Jurkat, Clone E6-1 (cell line): ENCODE results near the gene MRPL45.
A peak's percentile ranks its signal among the peaks of the same experiment; 100 is the strongest.

ENCODE experiments used
- DNase-seq: peaks from one replicate; pipeline ENCODE4 v3.0.0-alpha.2; 2011; ENCODE audit warnings: low read depth, low spot score
- H3K4me3 ChIP-seq: 2 replicates; pipeline ENCODE4 v1.5.1; 2011; ENCODE audit warnings: mild to moderate bottlenecking, low read length, control low read depth, moderate library complexity

Gene MRPL45

DNA sequence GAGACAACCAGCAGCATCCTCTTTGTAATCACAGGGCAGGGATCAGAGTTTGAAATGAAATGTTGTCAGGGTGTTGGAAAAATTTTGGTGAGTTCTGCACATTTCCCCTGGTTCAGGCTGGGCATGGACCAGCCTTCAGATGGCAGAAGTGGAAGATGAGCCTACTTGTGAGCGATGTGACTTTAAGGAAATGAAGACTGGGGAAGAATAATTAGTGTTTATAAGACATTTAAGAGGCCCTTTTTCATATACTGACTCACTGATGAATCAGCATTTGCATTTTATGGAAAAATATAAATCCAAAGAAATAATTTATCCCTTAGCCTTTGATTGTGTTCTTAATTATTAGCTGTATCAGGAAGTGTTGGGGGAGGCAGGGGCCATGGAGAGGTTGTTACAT, 25.9 kb downstream of the MRPL45 start:
- H3K4me3 ChIP-seq, result no peak overlapping the region
- DNase-seq, result no peak

DNA sequence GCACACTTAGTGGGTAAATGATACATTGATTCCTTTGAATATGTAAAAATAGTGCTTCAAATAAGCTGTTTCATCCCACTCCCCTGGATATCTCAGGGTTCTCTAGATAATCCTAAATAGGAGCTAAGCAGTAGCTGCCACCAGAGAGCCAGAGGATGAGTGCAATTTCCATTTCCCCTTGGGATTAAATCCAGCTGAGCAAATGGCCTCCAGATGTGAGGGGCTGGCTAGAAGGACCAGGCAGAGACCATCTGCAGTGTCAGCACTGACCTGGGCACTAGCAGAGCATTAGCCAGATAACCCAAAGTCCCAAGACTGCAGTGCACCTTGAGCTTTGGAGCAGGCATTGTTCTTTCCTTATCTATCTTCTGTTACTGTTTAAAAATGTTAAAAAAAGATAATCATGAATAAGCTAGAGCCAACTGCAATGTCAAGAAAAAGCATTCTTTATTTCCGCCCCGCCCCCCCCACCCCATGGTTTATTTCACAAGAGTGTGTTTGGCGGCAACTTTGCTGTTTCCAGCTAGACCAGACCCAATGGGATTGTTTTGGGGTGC, 27.3 kb downstream of the MRPL45 start:
- no peak overlapping the region for H3K4me3 ChIP-seq
- DNase-seq, result no peak

DNA sequence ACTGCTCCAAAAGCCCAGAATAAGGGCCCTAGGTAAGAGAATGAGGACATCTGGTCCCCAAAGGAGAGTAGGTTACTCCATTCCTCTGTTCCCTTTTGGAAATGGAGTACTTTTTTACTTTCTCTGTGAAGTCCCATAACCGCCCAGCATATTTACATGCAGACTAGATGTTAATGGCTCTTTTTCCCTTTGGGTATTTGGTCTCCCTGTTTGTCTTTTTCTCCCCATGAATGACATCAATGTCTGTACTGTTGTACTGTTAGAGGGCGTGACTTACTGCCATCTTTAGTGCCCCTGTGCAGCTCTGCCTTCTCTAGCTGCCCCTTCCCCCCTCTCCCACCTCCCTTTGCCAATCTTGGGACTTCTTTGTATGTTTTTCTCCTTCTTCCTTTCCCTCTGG, 27.8 kb downstream of the MRPL45 start:
- H3K4me3 ChIP-seq, result no peak overlapping the region

DNA sequence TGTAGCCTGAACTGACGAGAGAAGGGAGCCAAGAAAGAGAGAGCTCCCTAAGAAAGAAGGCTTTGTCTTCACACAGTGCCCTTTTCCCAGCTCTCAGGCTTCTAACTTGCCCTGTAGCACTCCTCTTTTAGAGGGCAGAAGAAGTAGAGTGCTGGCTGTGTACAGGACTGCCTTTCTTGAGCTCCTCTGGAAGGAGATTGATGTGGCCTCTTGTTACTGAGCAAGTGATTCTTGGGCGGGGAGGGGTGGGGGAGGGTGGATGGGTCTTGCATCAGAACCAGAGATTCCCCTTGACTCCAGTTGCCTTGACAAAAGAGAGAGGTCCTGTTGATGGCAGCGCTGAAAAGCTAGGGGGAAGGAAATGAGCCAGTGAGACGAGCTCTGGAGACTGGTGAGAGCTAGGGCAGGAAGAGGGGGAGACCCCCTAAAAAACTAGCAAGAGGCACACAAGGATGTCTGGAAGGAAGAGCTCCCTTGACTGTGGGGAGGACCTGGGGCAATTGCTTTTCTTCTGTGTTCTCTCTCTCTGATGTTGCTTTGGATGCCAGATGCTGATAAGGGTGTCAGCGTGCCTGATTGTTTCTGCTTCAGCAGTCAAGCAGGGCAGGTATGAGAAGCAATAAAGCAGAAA, 28.4 kb downstream of the MRPL45 start:
- no peak overlapping the region for H3K4me3 ChIP-seq
- peak; percentile 83 for DNase-seq

More for the DNA sequence above, 27.8 kb downstream of the MRPL45 start:
- DNase-seq, result no peak

DNA sequence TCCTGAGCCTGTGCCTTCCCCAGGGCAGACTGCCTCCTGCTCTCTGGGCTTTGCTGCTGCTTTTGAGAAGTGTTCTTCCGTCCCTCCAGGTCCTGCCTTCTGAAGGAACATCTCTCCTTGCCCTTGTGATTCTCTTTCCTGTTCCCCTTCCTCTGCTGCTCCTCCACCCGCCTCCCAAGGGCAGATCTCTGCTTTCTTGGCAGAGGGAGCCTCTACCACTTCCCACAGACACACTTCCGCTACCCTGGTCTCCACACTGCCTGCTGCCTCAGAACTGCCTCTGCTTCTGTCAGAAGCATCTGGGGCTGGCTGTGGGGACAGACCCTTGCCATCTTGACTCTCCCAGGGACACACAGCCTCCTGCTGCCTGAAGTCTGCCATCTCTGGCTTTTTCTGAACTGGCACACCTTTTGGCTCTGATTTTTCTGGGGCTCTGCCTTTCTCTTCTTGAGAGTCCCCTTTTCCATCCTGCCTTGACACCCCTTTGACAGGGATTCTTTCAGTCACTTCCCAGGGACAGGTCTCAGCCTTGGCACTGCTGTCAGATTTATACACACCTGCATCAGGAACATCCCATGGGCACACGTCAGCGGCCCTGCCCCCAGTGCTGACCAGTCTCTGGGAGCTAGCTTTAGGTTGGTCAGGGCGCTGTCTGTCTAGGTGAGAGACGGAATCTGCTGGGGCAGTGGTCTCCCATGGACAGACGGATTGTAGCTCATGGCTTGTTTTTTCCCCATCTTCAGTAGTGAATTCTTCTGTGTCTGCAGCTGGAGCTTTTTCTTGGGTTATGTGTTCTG, 30.2 kb downstream of the MRPL45 start:
- DNase-seq, result peak; percentile 68
- H3K4me3 ChIP-seq, result no peak overlapping the region; the same call in 1 of the 2 replicates

DNA sequence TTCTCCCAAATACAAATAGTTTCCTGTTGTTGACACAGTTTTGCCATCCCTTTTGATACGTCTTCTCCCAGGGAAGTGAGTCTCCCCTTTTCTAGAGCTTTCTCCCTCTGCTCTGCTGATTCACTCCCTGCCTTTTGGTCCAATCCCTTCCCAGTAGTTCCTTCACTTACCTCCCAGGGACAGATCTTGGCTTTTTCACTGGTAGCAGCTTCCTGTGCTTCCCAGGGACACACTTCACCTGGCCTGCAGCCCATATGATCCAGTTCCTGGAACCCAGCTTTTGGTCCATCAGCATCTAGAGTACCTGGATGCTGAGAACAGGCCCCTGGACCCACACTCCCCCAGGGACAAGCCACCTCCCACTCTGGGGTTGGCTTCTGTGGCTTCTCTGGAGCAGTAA, 31.0 kb downstream of the MRPL45 start:
- no peak overlapping the region for H3K4me3 ChIP-seq
- no peak for DNase-seq

DNA sequence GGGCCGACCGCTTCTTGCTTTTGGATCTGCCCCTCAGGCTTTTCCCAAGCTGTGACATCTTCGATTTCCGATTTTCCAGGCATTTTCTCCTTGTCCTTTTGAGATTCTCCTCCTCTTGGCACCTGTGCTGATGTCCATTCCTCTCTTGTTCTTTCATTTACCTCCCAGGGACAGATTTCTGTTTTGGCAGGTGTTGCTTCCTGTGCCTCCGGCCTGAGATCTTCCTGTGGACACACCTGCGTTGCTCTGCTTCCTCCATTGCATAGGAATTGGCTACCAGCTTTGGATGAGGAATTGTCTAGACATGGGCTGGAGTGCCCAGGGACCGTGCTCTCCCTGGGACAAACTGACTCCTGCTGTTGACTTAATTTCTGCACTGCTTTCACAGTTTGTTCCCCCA, 31.7 kb downstream of the MRPL45 start:
- DNase-seq, result no peak
- H3K4me3 ChIP-seq, result no peak overlapping the region

DNA sequence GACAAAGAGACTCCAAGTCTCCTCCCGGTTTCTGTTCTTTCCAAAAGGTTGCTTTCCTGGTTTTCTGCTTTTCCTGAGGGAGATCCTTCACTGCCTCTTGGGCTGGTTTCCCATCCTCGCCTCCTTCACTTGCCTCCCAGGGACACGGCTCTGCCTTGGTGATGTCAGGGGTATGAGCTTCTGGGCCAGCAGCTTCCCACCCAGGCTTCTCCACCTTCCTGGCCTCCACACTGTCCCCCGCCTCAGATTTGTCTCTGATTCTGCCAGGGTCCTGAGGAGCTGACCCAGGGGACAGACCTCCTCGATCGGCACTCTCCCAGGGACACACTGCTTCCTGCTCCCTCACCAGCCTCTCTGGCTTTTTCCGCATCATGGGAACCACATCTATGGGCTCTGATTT, 32.3 kb downstream of the MRPL45 start:
- no peak for DNase-seq
- no peak overlapping the region for H3K4me3 ChIP-seq

DNA sequence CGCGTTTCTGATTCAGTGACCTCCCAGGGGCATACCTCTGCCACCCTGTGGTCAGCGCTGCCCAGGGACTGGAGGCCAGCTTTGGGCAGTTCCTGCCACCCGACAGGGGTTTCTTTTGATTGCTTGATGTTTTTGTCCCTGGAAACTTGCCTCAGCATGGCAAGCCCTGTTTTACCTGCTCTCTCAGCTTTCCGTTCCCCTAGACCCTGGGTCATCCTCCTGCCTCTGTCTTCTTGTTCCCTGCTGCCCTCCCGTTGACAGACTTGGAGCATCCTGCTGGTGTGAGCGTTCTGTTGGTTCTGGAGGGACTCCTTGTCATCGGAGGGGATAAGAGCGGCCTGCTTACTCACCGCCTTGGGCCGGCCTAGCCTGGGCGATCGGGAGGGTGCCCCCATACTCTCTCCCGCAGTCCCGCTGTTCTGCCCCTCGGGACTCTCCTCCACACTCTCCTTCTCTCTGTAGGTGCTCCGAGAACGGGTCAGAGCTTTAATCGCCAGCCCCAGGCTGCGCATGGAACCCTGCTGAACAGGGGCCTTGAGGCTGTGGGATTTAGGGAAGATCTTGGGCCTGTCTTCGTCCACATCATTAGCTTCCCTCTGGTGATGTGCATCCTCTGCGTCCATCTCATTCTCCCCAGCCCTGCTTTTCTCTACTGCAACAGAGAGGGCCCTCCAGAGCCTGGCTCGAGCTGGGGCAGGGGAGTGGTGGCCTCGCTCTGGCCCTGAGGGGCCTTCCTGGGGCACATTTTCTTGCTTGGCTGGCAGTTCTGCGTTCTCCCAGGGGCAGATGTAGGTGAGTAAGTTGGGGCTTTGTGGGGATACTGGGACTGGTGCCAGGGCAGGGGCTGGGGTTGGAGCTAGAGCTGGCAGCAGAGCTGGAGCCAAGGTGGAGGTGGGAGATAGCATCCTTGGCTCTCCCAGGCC, 33.1 kb downstream of the MRPL45 start:
- DNase-seq, result no peak
- no peak overlapping the region for H3K4me3 ChIP-seq

DNA sequence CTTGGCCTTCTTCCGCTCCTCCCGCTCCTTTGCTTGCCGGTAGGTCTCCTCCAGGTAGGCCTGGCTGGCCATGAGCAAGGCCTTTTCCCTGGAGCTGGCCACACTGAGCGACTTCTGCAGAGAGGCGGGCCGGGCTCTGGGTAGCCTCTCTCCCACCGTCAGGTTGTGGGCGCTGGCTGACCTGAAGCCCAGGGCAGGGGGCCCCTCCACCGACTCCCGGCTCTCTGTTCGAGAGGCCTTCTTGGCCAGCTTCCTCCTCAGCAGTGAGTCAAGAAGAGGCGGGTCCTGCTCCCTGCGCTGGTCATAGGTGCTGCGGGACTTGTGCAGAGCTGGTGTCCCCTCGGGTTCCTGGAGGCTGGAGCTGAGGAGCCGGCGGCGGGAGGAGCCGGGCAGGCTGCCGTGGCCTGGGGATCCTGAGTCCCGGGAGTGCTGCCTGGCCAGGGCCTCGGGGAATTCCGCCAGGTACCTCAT, 34.0 kb downstream of the MRPL45 start:
- H3K4me3 ChIP-seq, result no peak overlapping the region
- no peak for DNase-seq

DNA sequence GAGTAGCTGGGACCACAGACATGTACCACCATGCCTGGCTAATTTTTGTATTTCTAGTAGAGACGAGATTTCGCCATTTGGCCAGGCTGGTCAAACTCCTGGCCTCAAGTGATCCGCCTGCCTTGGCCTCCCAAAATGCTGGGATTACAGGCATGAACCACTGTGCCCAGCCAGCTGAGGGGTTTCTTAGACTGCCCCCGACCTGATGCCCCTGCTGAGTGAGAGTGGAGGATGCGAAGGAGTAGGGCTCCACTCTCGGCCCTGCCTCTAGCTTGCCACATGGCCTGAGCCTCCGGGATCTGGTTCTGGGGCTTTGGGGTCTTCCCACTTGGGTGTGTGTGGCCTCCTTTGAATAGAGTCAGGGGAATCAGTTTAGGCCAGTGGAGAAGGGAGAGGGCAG, 35.8 kb downstream of the MRPL45 start:
- DNase-seq, result no peak
- H3K4me3 ChIP-seq, result no peak overlapping the region

DNA sequence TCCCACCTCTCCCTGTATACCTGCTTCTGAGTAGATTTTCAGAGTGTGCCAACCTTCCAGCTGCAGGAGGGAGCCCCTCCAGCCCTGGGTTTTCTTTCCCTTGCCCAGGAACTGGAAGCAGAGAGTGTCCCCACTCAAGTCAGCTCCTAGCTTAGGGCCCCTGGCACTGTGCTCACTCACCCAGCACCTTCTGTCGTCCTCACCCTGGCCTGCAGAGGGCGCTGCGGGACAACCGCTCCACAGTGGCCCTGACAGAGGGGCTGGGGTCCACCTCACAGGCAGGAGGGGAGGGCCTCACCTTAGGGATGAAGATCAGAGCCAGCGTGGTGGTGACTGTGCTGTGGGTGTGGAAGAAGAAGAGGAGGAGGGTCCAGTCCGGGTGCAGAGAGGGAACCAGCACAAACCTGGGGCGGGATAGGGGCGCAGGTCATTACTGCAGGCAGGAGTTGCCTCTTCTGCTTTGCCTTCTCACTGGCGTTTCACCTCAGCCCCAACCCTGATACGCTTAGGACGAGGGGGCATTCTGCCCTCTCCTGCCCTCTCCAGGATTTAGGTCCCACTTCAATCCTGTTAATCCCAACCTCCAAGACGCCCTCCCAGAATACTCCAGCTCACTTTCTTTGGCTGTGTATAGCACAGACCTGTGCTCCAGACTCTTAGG, 36.8 kb downstream of the MRPL45 start:
- DNase-seq, result no peak
- no peak overlapping the region for H3K4me3 ChIP-seq

DNA sequence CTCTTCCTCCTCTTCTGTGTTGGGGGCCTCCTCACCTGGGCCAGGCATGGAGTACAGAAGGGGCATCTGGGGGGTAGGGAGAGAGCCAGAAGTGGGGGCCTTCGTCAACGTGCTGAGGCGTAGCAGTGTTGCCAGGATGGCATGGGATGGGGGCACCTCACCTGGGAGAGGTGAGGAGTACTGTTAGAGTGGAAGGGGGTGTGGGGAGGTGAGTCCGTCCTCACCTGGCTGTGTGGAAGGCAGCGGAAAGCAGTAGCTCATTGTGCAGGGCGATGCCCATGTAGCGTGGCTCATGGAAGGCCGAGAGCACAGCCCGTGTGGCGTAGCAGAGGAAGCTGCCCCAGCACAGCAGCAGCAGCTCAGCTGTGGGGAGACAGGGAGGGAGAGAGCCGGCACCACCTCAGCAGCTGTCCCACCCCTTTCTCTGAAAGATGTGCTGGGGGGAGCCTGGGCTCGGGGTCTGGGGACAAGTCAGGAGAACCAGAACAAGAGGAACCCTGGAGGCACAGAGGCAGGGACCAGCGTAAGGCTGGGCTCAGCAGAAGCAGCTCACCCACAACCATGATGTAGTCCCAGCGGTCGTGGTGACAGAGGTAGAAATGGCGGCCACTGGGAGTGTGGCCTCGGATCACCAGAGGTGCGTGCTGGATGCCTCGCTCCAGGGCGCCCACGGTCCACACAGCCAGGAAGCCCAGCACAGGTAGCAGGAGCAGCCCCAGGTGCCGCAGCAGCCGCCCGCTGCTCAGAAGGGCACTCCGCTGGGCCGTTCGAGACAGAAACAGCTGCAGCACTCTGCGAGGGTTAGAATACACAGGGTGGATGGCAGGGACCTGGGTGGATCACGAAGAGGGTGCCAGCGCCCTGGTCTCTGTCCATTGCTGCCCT, 37.8 kb downstream of the MRPL45 start:
- no peak for DNase-seq
- H3K4me3 ChIP-seq, result no peak overlapping the region

DNA sequence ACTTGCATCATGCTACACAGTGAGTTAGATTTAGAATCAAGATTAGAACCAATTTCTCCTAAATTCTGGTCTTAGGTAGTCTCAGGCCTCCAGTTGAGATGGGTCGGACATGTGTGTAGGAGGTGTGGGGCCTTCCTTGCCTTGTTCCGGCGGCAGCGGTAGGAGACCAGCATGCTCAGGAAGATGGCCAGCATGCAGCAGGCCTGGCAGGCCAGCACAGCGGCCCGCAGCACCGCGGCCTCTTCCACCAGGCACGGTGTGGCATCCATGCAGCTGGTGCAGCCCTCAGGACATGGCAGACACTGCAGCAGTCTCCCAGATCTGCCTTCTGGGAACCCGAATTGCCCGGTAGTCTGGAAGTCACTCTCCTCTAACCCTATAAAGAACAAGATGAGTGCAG, 39.9 kb downstream of the MRPL45 start:
- no peak overlapping the region for H3K4me3 ChIP-seq
- DNase-seq, result no peak

DNA sequence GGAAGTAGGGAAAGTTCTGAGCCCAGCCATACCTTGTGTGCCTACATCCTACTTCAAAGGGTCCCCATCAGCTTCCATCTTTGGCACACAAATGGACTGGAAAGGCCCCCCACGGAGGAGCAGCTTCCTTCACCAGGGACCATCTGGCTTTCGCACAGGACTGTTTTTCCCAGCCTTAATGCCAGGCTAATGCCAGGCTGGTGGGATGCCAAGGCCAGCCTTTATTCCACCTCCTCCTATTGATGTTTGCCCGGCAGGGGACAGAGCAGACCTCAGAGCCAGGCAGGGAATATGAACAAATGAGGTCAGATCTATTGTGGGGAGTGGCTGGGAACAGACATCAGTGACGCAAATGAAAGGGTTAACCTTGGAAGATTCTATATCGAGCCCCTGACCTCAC, 41.1 kb downstream of the MRPL45 start:
- no peak overlapping the region for H3K4me3 ChIP-seq
- no peak for DNase-seq

DNA sequence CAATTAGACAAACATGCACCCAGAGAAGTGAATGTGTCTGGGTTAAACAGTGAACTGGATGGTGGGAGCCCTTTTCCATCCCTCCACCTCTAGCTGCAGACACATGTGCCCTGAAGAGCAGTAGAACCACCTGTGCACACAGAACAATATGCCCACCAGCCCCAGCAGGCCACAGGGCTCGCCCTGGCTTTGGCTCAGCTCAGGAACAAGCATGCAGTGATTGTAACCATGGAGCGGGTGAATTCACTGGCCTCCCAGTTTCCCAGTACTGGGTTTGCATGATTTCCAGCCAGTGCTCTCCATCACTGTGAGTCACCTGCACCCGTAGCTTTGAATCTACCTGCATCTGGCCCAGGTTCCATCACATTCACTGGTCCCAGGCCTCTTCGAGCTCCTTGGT, 41.6 kb downstream of the MRPL45 start:
- H3K4me3 ChIP-seq, result no peak overlapping the region
- DNase-seq, result no peak

DNA sequence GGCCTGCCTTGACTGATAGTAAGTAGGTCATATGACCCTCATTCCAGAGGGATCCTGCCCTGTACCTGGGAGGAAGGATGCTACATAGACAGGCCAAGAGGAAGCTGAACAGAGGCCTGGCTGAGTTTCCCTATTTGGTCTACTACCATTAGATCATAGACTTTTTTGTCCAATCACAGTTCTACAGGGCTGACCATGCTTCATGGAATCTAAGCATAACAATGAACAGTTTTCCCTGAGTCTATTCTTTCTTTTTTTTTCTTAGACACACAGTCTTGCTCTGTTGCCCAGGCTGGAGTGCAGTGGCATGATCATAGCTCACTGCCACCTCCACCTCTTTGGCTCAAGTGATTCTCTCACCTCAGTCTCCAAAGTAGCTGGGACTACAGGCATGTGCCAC, 42.9 kb downstream of the MRPL45 start:
- no peak overlapping the region for H3K4me3 ChIP-seq
- DNase-seq, result no peak

DNA sequence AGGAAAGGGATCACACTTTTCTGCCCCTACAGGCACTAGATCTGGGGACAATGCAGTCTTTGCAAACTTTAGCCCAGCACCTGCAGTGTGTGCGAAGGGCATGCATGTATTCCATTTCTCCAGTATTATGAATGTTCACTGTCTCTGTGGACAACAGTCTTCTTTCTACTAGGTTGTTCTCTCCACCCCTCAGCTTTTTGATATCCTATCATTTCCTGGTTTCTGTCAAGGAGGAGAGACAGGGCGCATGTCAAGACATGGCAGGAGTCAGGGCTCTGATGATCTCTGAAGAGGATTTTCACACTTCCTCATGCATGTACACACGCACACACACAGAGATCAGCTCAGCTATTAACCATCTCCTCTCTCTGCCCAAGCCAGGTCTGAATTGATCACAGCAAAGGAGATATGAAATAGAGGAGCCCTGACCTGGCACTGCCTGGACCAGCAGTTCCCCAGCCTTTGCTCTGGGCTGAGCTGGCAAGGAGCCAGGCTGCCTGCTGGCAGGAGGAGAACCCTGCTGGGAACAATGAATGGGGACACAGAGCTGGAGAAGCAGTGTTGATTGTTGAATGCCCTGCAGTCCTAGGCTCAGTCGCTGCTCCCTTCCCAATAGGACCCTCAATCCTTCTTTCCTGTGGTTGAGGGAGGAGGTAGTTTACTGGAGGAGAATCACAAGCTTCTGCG, 44.2 kb downstream of the MRPL45 start:
- H3K4me3 ChIP-seq, result no peak overlapping the region
- DNase-seq, result no peak
